ENCODE measurements around the gene TOMT.
"Not testable (repeated sequence)": the region's sequence is repeated elsewhere in the genome, so short reads cannot be mapped to it uniquely, and the experiment has no call there.

Gene TOMT

DNA sequence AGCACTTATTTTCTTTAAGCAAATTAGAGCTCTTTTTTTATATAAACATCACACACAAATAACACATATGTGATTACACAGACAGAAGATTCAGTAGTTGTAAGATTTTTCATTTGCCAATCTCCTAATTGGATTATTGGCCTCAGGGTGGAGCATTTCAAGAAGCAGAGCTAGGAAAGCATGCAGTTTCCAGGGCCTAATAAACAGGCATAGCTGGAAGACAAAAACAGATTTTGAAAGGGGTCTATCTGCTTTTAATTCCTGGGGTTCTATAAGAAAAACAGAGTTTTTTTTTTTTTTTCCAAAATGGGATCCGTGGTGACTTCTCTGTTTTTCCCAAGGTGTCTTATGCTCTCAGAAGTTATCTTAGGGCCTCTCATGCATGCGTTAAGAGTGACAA is 22.2 kb downstream of the TOMT start:
- DNase-seq: no peak

GRCh38 chr11:72129381-72129780 is 23.7 kb downstream of the TOMT start:
- no peak for DNase-seq

DNA sequence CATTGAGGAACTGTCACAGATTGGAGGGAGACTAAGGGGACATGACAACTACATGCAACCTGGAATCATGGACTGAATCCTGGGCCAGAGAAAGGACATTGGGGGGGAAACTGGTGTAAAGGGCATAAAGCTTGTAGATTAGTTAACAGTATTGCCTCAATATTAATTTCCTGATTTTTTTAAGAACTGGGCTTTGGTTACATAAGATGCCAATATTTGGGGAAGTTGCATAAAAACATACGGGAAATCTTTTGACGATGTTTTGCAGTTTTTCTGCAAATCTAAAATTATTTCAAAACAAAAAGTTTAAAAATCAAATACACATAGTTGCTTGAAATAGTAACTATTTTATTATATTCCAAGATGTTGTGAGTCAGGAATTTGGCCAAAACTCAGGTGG is 26.9 kb downstream of the TOMT start:
- no peak for DNase-seq

- DNase-seq: not testable (repeated sequence)
Observed at GRCh38 chr11:72135473-72135872, 29.7 kb downstream of the TOMT start, which contains the start of gene FOLR3. TSS of gene FOLR3 (plus strand) at chr11:72135725. CDS start at chr11:72135953, 228 bp downstream.

DNA sequence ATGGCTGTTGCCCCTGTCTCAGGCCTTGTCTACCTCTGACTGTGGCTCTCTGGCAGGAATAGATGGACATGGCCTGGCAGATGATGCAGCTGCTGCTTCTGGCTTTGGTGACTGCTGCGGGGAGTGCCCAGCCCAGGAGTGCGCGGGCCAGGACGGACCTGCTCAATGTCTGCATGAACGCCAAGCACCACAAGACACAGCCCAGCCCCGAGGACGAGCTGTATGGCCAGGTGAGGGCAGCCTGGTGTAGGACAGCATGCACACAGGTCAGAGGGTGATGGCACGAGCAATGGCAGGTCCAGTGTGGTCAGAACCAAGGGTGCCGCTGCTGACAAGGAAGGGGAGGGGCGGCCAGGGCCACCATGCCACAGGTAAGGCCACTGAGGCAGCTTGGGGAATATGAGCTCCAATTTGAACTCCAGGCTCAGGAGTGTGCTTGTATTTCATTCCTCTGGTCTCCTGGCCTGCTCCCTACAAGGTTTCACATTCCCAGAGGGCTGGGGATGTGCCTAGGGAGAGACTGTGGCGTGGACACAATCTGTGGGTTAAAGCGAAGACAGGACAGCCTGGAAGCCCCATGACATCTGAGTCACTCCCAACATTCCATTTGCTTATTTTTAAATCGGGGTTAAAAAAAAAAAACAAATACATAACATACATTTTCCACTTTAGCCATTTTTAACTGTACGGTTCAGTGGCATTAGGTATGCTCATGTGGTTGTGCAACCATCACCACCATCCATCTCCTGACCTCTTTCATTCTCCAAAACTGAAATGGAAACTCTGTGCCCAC is 30.4 kb downstream of the TOMT start:
- no peak for DNase-seq

GRCh38 chr11:72136684-72137262 is 31.0 kb downstream of the TOMT start:
- no peak for DNase-seq

DNA sequence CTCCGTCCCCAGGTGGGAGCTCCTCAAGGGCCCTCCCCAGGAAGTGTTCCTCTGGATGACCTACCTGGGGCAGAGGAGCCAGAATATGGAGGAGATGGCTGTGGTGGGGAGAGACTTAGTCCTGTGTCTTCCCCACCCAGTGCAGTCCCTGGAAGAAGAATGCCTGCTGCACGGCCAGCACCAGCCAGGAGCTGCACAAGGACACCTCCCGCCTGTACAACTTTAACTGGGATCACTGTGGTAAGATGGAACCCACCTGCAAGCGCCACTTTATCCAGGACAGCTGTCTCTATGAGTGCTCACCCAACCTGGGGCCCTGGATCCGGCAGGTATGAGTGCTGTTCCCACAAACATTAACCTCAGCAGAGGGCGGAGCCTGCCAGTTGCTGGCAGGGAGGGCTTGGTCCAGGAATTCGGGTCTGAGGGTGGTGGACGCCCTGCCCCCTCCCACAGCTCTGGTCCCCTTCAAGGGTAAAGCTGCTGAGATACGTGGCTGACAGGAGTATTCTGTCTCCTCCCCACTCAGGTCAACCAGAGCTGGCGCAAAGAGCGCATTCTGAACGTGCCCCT is 33.2 kb downstream of the TOMT start:
- DNase-seq: no peak

DNA sequence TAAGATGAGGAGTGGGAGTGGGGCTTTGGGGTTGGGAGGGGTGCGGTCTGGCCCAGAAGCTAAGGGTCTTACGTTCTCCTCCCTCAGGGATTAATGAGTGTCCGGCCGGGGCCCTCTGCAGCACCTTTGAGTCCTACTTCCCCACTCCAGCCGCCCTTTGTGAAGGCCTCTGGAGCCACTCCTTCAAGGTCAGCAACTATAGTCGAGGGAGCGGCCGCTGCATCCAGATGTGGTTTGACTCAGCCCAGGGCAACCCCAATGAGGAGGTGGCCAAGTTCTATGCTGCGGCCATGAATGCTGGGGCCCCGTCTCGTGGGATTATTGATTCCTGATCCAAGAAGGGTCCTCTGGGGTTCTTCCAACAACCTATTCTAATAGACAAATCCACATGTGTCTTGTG is 33.8 kb downstream of the TOMT start:
- no peak for DNase-seq

GRCh38 chr11:72140661-72141060 is 34.9 kb downstream of the TOMT start:
- DNase-seq: no peak

GRCh38 chr11:72141066-72141465 is 35.3 kb downstream of the TOMT start:
- no peak for DNase-seq

DNA sequence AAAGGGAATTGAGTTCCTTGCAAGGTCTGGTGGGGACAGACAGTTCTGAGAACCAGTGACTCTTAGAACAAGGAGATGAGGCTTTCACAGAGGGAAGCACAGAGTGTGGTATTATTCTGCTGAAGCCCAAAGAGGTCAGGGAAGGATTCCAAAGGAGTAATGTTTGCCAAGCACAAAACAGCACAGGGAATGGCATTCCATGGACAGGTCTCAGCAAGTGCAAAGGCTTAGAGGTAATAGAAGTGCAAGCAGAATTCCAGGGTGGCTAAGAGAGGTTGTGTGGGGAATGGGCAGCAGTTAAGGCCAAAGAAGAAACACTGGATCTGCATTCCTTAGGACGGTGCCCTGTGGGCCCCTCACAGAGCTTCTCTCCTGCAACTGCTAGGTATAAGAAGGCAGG is 36.4 kb downstream of the TOMT start:
- DNase-seq: not testable (repeated sequence)

DNA sequence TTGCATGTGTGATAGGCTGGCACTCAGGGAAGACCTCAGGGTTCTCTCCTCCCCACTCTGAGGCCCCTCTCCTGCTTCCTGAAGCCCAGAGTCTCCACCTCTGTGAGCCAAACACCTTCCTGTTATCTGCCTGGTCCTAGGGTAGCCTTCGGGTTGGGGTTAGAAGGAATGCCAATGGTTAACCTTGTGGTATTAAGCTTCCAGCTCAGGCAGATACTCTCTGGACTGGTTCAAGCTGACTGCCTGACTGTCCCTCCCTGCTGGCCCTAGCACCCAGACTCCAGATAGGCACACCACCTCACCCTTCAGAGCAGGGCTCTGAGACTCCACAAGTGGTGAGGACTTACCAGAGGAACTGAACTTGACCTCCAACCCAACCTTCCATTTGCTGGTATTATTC is 36.8 kb downstream of the TOMT start:
- not testable (repeated sequence) for DNase-seq

- no peak for DNase-seq
Observed at GRCh38 chr11:72144807-72145565, 39.3 kb downstream of the TOMT start.

- no peak for DNase-seq
Observed at GRCh38 chr11:72146625-72147024, 40.9 kb downstream of the TOMT start.

- DNase-seq: no peak
Observed at GRCh38 chr11:72150882-72151281, 45.2 kb downstream of the TOMT start.

- DNase-seq: not testable (repeated sequence)
Observed at GRCh38 chr11:72153874-72154273, 48.1 kb downstream of the TOMT start.

DNA sequence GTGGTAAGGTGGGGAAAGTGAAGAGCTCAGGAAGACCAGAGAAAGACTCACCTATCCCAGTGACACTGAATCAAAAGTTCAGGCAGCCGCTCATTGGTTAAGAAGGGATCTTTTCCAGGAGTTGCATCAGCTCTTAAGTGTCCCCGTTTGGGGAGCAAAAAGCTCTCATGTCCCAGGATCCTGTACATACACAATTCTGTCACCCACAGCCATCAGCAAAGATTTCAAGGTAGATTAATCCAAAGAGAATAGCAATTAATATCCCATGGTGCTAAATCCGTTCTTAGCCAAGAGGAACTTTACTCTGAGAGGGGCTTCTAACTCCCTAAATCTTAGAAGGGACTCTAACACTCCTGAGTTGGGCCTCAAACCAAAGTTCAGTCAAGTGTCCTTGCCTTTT is 49.1 kb downstream of the TOMT start:
- no peak for DNase-seq

GRCh38 chr11:72155751-72156150 is 50.0 kb downstream of the TOMT start:
- no peak for DNase-seq

GRCh38 chr11:72157131-72157530 is 51.4 kb downstream of the TOMT start:
- DNase-seq: no peak
